HepG2 (cell line): ENCODE data around the gene TPM2. TPM values are rescaled to one million over a fixed set of nuclear protein-coding genes. Genes with fewer than 3 reads are reported as not detected.
A peak's percentile ranks its signal among the peaks of the same experiment; 100 is the strongest.

ENCODE experiments used
- ATAC-seq: fragments of 200-7000 bp; cut with Tn5 transposase; 3 replicates; pipeline ENCODE4 v1.9.1; 2020; ENCODE audit warnings: mild to moderate bottlenecking, moderate library complexity
- BruUV-seq: library from RNA; stranded (reverse); fragments of 400-500 nt; replicated peaks from 2 replicates; lab custom pipeline; 2021; lab: Mats Ljungman, UMichigan
- CTCF ChIA-PET: fragments of 300-600 bp; formaldehyde crosslinking; extraction: SDS; loops from one replicate; lab custom pipeline; 2021; ENCODE audit warnings: low total read pairs, inconsistent platforms, low intra/inter-chr PET ratio; lab: Yijun Ruan, JAX
- POLR2A ChIA-PET: fragments of 350-600 bp; sonication (Branson Sonifier 250); formaldehyde crosslinking; loops from one replicate; lab custom pipeline; 2020; ENCODE audit warnings: antibody characterized with exemption, inconsistent platforms; lab: Yijun Ruan, JAX
- DNase-seq: peaks from one replicate; pipeline ENCODE4 v3.0.0-alpha.2; 2015; ENCODE audit warnings: low spot score
- FAIRE-seq: peaks from 3 replicates; lab custom pipeline; 2011; peaks lifted over from hg19 to GRCh38; lab: Jason Lieb, UNC
- H2AFZ ChIP-seq: one replicate; pipeline ENCODE4 v1.6.1; 2011; ENCODE audit warnings: low read length, inconsistent platforms
- H3K27ac ChIP-seq: fragments of 300-600 bp; 3 replicates; pipeline ENCODE4 v1.8.0; 2011; ENCODE audit warnings: mixed run types, mild to moderate bottlenecking, mixed read lengths, low read length, inconsistent platforms; ENCODE audit not compliant: insufficient read depth; ENCODE audit errors: extremely low read length
- H3K27me3 ChIP-seq, 2 experiments: fragments of 200-600 bp in 1 of 2; 2 replicates in 1 of 2; 3 replicates in 1 of 2; pipeline versions ENCODE4 v1.6.0 to v1.8.0; 2011; ENCODE audit warnings: low read length in 2 of 2, mild to moderate bottlenecking in 2 of 2, moderate library complexity in 2 of 2, inconsistent platforms in 1 of 2; ENCODE audit not compliant: insufficient read depth in 2 of 2, control insufficient read depth in 1 of 2
- H3K36me3 ChIP-seq, 2 experiments: fragments of 200-600 bp in 1 of 2; replicated peaks in 1 of 2; 2 replicates in 1 of 2; 3 replicates in 1 of 2; pipeline versions ENCODE4 v1.5.1 to v1.8.0; 2011; ENCODE audit warnings: low read length in 2 of 2, inconsistent platforms in 1 of 2; ENCODE audit not compliant: insufficient read depth in 2 of 2, control insufficient read depth in 1 of 2
- H3K4me1 ChIP-seq: 2 replicates; pipeline ENCODE4 v1.5.1; 2012; ENCODE audit warnings: low read length, inconsistent platforms; ENCODE audit not compliant: insufficient read depth
- H3K4me2 ChIP-seq: 2 replicates; pipeline ENCODE4 v1.6.0; 2011; ENCODE audit warnings: low read depth, low read length, inconsistent platforms
- H3K4me3 ChIP-seq, 3 experiments: fragments of 200-600 bp in 1 of 3; sonication (generic), shearing (Covaris generic) in 1 of 3; replicated peaks in 1 of 3; 2 replicates each; pipeline ENCODE4 v1.5.1; 2011 to 2016; ENCODE audit warnings: low read length in 3 of 3, inconsistent platforms in 2 of 3, low read depth in 2 of 3, mild to moderate bottlenecking in 2 of 3, control low read depth in 1 of 3, mixed read lengths in 1 of 3; ENCODE audit not compliant: insufficient read depth in 1 of 3
- H3K79me2 ChIP-seq: one replicate; pipeline ENCODE4 v1.6.1; 2011; ENCODE audit warnings: low read length, inconsistent platforms; ENCODE audit not compliant: insufficient read depth
- H3K9ac ChIP-seq: 2 replicates; pipeline ENCODE4 v1.6.0; 2011; ENCODE audit warnings: mild to moderate bottlenecking, low read depth, low read length, inconsistent platforms; ENCODE audit not compliant: insufficient read depth
- H3K9me3 ChIP-seq: 2 replicates; pipeline ENCODE4 v1.5.1; 2012; ENCODE audit warnings: mild to moderate bottlenecking, low read length
- H4K20me1 ChIP-seq: 2 replicates; pipeline ENCODE4 v1.6.0; 2011; ENCODE audit warnings: inconsistent platforms, mild to moderate bottlenecking, low read length, moderate library complexity; ENCODE audit not compliant: insufficient read depth
- CEBPG ChIP-seq: IDR thresholded peaks from 2 replicates; pipeline ENCODE4 v1.6.1; 2016
- ZBTB40 ChIP-seq, 2 experiments: fragments of 450-650 bp in 1 of 2; sonication (generic) in 1 of 2; formaldehyde crosslinking in 1 of 2; IDR thresholded peaks; 2 replicates each; pipeline versions ENCODE4 v1.6.1 to v1.8.0; 2016 to 2022; ENCODE audit warnings: antibody characterized with exemption in 1 of 2, mild to moderate bottlenecking in 1 of 2, missing genetic modification reagents in 1 of 2
- ZGPAT ChIP-seq: IDR thresholded peaks from 2 replicates; pipeline ENCODE4 v1.6.1; 2016; ENCODE audit warnings: mild to moderate bottlenecking
- WGBS: methylation state at CpG from one replicate; pipeline ENCODE4 v1.1.6; 2017; ENCODE audit warnings: low lambda C conversion rate; 5-methylcytosine and 5-hydroxymethylcytosine counted together
- in situ Hi-C: cut with HindIII; loops from 2 replicates; pipeline ENCODE4 v1.10.0; 2017; ENCODE audit warnings: low pct_unique_long_range_greater_than_20kb; ENCODE audit not compliant: extremely low pct_ligation_motif_present
- intact Hi-C: fragments of 100-400 bp; cut with micrococcal nuclease; formaldehyde crosslinking; loops from one replicate; pipeline ENCODE4 v1.10.0; 2022; ENCODE audit not compliant: unreplicated experiment
- polyA plus RNA-seq, 8 experiments: library from polyadenylated mRNA; depleted of rRNA in 3 of 8; stranded (reverse) in 7 of 8; unstranded in 1 of 8; fragments of >200 nt; fragmentation: Illumina TruSeq in 4 of 8; extraction: Trizol in 4 of 8; gene quantifications; 2 replicates each; pipeline versions ENCODE4 v1.2.1 to v1.2.3, GENCODE V29; 2011 to 2016; ENCODE audit warnings: low read depth in 4 of 8, missing spikeins in 1 of 8, mixed read lengths in 1 of 8; ENCODE audit not compliant: insufficient read depth in 1 of 8
- total RNA-seq, 5 experiments: library from RNA; depleted of rRNA; stranded (reverse); fragments of >200 nt; fragmentation: Illumina TruSeq; extraction: Trizol; gene quantifications; 2 replicates each; pipeline ENCODE4 v1.2.3, GENCODE V29; 2016; ENCODE audit warnings: low read depth in 1 of 5
- TF ChIP-seq, protein P1 (sequence below): sonication (generic); formaldehyde crosslinking; IDR thresholded peaks from 2 replicates; pipeline ENCODE4 v1.5.0; 2020; ENCODE audit warnings: mild to moderate bottlenecking, missing genetic modification reagents, borderline replicate concordance
- TF ChIP-seq, protein P2 (sequence below): sonication (generic); formaldehyde crosslinking; IDR thresholded peaks from 2 replicates; pipeline ENCODE4 v1.5.1; 2020; ENCODE audit warnings: mild to moderate bottlenecking, moderate library complexity, missing genetic modification reagents

TPM2 gene
- total and polyA plus RNA-seq, 2 of the 13 experiments (the other 11 are each of a cell fraction or from before 2014, with no cell fraction given) = 3.1 to 10.7 TPM

DNA sequence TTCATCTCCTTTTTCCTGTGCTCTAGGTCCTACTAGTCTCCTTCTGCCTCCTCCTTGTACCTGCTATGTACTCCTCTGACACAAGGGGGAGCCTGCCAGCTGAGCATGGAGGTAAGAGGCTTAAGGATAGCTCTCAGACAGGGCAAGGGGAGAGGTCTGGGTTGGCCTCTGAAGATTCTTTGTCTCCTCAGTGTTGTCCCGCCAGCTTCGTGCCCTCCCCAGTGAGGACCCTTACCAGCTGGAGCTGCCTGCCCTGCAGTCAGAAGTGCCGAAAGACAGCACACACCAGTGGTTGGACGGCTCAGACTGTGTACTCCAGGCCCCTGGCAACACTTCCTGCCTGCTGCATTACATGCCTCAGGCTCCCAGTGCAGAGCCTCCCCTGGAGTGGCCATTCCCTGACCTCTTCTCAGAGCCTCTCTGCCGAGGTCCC, 46.5 kb upstream of the TPM2 start:
- H2AFZ ChIP-seq = no peak overlapping the region
- in situ Hi-C loops (no loop called here), intact Hi-C loops (loop anchor here (1.0 to 10.0 kb wide), 3 partner anchors 21 to 241 kb away; partner anchors contain the start of gene RUSC2)
- BruUV-seq = no TSS peak
- H3K4me3 ChIP-seq = no peak overlapping the region
- FAIRE-seq (peak; percentile 73), ATAC-seq (peak; percentile 29), DNase-seq (peak; percentile 73)
- H3K9me3 ChIP-seq = no peaks in the 10 kb centered on the region
- 91% methylated on average over 4 of the region's 5 CpGs for WGBS
- H3K27ac ChIP-seq = peak overlapping the region; percentile 3
- H3K4me2 ChIP-seq = no peak overlapping the region
- H3K27me3 ChIP-seq = no peaks in the 10 kb centered on the region; a peak in 1 of 5 replicates
- peaks cover 41 to 71% of the 10 kb centered on the region in 2 experiments for H3K36me3 ChIP-seq
- H3K9ac ChIP-seq = no peak overlapping the region
- peaks cover 13% of the 10 kb centered on the region for H3K4me1 ChIP-seq
- ChIA-PET CTCF (no interaction called here), POLR2A (interaction anchor here (1.0 to 3.1 kb wide), 3 partner anchors 9 to 78 kb away, joined by 4 to 43 read pairs (median 7); partner anchors contain the start of genes GBA2, HINT2 and RGP1)
- H3K79me2 ChIP-seq = peaks cover 17% of the 10 kb centered on the region
- no peaks in the 10 kb centered on the region; the same call in 1 of the 2 replicates for H4K20me1 ChIP-seq
- 0 out of 2 replicates have a peak, but pooled peaks have one; percentile 39 for TF ChIP-seq ZGPAT
- TF ChIP-seq ZBTB40 (IDR thresholded peaks at IDR 0.05) = no peak
- no peak for TF ChIP-seq ZBTB40 (CRISPR knock-in tag; IDR thresholded peaks at IDR 0.05)
- TF ChIP-seq CEBPG = 0 out of 2 replicates have a peak, but pooled peaks have one; percentile 2
- TF ChIP-seq, protein P1, sequence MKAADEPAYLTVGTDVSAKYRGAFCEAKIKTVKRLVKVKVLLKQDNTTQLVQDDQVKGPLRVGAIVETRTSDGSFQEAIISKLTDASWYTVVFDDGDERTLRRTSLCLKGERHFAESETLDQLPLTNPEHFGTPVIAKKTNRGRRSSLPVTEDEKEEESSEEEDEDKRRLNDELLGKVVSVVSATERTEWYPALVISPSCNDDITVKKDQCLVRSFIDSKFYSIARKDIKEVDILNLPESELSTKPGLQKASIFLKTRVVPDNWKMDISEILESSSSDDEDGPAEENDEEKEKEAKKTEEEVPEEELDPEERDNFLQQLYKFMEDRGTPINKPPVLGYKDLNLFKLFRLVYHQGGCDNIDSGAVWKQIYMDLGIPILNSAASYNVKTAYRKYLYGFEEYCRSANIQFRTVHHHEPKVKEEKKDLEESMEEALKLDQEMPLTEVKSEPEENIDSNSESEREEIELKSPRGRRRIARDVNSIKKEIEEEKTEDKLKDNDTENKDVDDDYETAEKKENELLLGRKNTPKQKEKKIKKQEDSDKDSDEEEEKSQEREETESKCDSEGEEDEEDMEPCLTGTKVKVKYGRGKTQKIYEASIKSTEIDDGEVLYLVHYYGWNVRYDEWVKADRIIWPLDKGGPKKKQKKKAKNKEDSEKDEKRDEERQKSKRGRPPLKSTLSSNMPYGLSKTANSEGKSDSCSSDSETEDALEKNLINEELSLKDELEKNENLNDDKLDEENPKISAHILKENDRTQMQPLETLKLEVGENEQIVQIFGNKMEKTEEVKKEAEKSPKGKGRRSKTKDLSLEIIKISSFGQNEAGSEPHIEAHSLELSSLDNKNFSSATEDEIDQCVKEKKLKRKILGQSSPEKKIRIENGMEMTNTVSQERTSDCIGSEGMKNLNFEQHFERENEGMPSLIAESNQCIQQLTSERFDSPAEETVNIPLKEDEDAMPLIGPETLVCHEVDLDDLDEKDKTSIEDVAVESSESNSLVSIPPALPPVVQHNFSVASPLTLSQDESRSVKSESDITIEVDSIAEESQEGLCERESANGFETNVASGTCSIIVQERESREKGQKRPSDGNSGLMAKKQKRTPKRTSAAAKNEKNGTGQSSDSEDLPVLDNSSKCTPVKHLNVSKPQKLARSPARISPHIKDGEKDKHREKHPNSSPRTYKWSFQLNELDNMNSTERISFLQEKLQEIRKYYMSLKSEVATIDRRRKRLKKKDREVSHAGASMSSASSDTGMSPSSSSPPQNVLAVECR = peak; percentile 23; the same call in 1 of the 2 replicates
- TF ChIP-seq, protein P2, sequence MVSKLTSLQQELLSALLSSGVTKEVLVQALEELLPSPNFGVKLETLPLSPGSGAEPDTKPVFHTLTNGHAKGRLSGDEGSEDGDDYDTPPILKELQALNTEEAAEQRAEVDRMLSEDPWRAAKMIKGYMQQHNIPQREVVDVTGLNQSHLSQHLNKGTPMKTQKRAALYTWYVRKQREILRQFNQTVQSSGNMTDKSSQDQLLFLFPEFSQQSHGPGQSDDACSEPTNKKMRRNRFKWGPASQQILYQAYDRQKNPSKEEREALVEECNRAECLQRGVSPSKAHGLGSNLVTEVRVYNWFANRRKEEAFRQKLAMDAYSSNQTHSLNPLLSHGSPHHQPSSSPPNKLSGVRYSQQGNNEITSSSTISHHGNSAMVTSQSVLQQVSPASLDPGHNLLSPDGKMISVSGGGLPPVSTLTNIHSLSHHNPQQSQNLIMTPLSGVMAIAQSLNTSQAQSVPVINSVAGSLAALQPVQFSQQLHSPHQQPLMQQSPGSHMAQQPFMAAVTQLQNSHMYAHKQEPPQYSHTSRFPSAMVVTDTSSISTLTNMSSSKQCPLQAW (CRISPR knock-in tag) = 0 out of 2 replicates have a peak, but pooled peaks have one; percentile 24
